ENCODE measurements around the gene RRP9. TPM values are rescaled to one million over a fixed set of nuclear protein-coding genes. Genes with fewer than 3 reads are reported as not detected.
A peak's percentile ranks its signal among the peaks of the same experiment; 100 is the strongest.
"Not testable (repeated sequence)": the region's sequence is repeated elsewhere in the genome, so short reads cannot be mapped to it uniquely, and the experiment has no call there.

RRP9 gene, protein sequence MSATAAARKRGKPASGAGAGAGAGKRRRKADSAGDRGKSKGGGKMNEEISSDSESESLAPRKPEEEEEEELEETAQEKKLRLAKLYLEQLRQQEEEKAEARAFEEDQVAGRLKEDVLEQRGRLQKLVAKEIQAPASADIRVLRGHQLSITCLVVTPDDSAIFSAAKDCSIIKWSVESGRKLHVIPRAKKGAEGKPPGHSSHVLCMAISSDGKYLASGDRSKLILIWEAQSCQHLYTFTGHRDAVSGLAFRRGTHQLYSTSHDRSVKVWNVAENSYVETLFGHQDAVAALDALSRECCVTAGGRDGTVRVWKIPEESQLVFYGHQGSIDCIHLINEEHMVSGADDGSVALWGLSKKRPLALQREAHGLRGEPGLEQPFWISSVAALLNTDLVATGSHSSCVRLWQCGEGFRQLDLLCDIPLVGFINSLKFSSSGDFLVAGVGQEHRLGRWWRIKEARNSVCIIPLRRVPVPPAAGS
- total RNA-seq (2014; rRNA removed; shearing (Covaris generic)), result 78.3 and 87.2 TPM in 2 replicates
- 38.0 and 43.7 TPM in 2 replicates for polyA plus RNA-seq (2015; cell fraction: cytosol; rRNA removed)
- polyA plus RNA-seq (2015; cell fraction: nucleus; rRNA removed), result 44.8 and 46.6 TPM in 2 replicates

DNA sequence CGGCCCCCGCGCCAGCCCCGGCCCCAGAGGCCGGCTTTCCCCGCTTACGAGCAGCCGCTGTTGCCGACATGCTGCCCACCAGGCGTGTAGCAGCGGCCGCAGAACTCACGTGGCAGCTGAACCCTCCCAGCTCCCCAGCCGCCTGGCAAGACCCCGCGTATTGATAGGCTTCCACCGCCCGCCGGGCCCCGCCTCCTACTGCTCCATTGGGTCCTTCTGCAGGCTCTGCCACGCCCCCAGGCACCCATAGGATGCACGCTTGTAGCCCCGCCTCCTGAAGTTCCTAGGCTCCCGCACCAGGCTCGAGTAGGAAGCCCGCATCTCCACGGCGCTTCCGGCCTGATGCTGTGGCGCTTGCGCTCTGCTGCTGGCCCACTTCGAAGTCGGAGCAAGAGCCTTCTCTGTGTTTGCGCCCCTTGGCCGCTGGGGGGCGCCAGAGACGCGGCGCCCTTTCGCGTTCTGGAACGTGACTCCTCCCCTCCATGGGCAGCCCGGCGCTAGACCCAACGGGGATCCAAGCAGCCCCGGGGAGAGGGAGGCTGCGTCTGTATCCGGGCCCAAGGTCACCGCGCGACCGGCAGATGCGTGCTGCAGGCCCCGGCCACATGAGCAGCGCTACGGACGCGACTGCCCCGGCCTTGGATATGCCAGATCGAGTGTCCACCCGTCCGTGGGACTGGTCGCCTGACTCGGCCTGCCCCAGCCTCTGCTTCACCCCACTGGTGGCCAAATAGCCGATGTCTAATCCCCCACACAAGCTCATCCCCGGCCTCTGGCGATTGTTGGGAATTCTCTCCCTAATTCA lies at the start of gene RRP9, which contains the start of gene PARP3:
Gene RRP9, minus strand, starts transcription at position 107 of the 805 bp plus-strand sequence. Its CDS starts 37 bp downstream, at position 70.
Gene PARP3, plus strand, starts transcription at position 566 of the 805 bp plus-strand sequence. CDS start 993 bp downstream, outside the sequence.
- peak; percentile 100 for DNase-seq (ENCODE audit: low read depth)

DNA sequence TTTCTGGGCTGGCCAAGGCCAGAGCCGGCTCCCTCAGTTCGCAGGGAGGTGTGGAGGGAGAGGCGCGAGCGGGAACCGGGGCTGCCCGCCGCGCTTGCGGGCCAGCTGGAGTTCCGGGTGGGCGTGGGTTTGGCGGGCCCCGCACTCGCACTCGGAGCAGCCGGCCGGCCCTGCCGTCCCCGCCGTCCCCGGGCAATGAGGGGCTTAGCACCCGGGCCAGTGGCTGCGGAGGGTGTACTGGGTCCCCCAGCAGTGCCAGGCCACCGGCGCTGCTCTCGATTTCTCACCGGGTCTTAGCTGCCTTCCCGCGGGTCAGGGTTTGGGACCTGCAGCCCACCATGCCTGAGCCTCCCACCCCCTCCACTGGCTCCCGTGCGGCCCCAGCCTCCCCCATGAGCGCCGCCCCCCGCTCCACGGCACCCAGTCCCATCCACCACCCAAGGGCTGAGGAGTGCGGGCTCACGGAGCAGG lies 48.8 kb upstream of the RRP9 start:
- not testable (repeated sequence) for DNase-seq (ENCODE audit: low read depth)

DNA sequence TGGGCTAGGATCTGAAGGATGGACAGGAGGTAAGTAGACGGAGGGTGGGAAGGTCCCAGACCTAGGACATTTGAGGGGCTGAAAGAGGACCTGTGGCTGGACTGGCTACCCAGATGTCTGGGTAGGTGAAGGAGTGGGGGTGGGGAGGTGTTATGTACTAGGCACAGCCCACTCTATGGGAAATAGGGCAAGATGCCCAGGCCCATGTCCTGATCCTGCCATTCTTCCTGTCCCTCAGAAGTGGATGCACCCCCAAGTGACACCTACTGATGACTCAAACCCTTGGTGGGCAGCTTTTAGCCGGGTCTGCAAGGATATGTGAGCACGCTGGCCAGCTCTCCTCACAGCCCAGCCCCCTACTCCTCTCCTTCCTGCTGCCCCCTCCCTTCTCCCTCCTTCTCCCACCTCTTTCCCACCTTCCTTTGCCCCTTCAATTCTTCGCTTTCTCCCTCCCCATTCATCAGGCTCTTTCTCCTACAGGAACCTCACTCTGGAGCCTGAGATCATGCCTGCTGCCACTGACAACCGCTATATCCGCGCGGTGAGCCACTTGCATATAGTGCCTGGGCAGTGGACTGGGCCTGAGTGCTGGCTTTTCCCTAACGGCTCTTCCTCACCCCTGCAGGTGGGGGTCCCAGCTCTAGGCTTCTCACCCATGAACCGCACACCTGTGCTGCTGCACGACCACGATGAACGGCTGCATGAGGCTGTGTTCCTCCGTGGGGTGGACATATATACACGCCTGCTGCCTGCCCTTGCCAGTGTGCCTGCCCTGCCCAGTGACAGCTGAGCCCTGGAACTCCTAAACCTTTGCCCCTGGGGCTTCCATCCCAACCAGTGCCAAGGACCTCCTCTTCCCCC lies 46.8 kb upstream of the RRP9 start:
- no peak for DNase-seq (ENCODE audit: low read depth)

DNA sequence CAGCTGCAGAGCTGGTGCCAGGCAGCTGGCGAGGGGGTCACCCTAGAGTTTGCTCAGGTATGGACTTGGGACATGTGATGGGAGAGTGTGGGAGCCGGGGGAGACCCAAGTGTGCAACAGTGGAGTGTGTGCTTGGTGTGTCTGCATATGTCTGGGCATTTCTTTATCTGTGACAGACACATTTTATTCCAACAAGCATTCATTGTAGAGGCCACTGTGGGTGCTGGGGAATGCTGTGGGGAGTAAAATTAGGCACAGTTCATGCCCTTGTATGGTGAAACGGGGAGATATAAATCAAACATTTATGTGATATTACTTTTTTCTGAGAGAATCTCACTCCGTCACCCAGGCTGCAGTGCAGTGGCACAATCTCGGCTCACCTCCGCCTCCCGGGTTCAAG lies 45.9 kb upstream of the RRP9 start:
- DNase-seq (ENCODE audit: low read depth), result no peak

DNA sequence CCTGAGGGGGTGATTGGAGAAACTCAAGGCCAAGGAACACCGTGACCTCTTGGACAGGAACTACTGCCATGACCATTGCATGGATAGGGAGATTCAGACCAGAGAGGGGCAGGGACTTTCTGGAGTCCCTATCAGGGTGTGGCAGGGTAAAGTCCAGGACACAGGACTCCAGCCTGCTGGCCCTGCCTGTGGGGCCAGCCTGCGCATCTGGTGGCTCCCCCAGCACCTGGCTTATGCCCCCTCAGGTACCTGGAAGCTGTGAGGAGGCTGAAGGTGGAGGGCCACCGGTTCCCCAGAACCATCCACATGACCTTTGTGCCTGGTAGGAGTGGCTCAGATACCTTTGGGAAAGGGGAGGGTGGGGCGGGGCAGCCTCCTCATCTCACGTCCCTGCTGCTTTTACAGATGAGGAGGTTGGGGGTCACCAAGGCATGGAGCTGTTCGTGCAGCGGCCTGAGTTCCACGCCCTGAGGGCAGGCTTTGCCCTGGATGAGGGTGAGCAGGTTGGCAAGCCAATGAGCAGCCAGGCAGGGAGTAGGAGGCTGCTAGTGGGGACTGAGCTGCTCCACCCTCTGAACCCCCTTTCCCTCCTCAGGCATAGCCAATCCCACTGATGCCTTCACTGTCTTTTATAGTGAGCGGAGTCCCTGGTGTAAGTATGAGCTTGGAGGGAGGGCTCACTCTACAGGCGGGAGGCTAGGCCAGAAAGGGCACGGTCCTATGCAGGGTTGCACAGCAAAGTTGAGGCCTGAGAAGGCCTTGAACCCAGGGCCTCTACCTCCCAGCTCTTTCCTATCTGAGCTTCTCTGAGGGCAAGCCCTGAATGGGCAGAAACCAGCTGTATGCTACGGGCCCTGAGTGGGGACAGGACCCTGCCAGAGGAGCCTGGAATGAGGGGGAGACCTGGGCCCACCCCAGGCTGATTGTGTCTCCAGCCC lies 44.6 kb upstream of the RRP9 start:
- no peak for DNase-seq (ENCODE audit: low read depth)

DNA sequence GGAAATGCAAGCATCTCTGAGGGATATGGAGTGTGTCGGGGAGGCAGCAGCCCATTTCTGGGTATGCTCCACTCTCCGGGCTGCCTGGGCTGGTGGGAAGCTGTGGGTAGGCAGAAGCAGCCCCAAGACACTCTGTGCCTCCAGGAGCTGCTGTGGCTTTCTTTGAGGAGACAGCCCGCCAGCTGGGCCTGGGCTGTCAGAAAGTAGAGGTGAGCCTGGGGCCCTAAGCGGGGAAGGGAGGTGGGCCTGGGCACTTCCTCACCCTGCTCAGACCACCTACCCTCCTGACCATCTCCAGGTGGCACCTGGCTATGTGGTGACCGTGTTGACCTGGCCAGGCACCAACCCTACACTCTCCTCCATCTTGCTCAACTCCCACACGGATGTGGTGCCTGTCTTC lies 43.4 kb upstream of the RRP9 start:
- no peak for DNase-seq (ENCODE audit: low read depth)

DNA sequence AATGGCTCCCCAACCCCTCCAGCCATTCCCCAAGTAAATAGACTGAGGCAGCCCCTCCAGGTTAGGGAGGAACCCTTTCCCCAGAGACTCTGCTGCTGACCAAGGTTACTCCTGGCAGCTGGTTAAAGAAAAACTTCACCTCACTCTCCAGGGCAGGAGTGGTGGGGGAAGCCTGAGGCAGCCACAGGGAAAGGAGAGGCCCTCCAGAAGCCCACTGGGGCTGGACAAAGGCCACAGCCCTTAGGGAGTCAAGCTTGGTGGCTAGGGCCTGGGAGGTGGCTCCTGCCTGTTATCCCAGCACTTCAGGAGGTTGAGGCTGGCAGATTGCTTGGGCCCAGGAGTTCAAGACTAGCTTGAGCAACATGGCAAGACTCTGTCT lies 42.6 kb upstream of the RRP9 start:
- no peak for DNase-seq (ENCODE audit: low read depth)

DNA sequence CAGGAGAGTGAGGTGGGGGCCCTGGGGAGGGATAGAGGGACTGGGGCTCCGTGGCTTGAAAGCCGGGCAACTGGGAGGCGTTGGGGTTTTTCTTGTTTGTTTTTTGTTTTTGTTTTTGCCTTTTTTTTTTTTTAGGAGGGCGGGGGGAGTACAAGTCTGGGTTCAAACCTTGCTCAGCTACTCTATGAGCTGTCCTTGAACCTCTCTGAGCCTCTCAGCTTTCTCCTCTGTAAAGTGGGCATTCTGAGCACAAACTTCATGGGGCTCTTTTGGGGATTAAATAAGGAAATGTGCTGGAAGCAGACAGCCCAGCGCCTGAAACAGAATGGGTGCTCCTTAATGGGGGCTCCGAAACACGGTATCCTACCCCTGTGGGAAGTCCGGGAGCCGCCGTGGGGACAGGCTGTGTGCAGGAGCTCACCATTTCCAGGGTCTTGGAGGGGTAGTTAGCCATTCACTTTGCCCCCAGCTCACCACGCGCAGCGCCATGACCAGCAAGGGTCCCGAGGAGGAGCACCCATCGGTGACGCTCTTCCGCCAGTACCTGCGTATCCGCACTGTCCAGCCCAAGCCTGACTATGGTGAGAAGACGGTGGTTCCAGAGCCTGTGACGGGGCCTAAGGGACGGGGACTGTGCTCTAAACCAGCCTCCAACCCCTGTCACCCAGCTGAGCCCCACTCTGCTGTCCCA lies 42.0 kb upstream of the RRP9 start:
- DNase-seq (ENCODE audit: low read depth), result no peak

DNA sequence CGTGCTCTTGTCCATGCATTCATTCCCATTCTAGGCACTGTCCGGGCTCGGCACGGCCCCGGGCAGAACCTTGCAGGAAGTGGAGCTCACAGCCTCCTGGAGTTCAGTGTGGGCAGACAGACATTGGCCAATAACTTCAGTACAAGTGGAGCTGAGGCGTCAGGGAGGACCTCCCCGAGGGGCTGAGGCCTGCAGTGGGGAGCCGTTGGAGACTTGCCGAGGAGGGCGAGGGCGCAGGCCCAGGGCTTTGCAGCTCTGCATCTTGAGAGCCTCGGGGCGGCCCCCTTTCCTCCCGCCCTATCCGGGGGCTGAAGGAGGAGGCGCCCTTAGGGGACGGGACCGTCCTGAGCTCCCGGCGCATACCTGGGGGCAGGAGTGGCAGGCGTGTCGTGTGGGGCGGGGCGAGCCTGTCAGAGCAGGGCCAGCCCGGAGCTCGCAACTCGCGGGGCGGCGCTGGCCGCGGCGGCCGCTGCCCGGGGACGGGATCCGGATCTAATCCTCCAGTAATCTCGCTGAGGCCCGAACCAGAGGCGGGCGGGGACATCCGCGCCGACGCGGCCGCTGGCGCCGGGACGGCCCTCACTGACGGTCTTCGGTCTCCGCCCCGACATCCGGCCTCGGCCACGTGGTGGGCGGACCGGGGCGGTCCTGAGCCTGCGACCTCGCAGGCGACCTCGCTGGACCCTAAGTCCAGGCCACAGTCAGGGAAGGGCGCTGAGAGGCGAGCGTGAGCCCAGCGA lies 41.3 kb upstream of the RRP9 start, which contains the start of gene ACY1:
Gene ACY1, plus strand, starts transcription at position 698 of the 740 bp plus-strand sequence. CDS start 530 bp downstream, outside the sequence.
- DNase-seq (ENCODE audit: low read depth), result peak; percentile 90

DNA sequence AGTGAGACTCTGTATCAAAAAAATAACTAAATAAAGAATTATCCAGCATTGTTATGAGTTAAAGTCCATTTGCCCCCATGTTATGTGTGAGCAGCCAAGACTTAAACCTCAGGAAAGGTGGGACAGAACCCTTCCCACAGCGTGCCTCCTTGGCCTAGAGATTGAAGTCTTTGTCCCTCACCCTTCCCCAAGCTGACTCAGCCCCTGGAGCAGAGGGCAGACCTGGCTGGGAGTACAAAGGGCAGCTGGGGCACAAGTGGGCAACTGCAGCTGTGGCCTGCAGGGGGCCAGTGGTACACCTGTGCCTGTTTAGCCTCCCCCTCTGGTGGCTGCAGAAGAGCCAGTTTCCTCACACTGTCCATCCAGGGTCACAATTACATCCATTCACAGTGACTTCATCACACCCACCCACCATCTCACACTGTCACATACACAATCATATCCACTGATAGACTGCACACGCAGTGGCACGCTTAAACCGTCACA lies 40.7 kb upstream of the RRP9 start:
- DNase-seq (ENCODE audit: low read depth), result peak; percentile 78

DNA sequence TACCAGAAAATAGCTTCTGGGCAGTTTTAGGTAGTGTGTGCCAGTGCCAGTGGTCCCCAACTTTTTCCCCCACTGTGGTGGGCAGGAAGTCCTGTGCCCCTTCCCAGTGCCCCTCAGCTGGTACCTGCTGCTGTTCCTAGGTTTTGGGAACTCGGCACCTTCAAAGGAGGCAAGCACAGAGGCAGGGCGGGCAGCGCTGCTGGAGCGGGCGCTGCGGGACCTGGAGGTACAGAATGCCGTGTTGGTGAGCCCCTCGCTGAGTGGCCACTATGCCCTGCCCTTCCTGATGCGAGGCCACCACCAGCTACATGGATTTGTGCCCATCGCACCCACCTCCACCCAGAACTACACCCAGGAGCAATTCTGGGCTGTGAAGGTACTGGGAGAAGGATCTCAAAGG lies 38.5 kb upstream of the RRP9 start:
- no peak for DNase-seq (ENCODE audit: low read depth)

DNA sequence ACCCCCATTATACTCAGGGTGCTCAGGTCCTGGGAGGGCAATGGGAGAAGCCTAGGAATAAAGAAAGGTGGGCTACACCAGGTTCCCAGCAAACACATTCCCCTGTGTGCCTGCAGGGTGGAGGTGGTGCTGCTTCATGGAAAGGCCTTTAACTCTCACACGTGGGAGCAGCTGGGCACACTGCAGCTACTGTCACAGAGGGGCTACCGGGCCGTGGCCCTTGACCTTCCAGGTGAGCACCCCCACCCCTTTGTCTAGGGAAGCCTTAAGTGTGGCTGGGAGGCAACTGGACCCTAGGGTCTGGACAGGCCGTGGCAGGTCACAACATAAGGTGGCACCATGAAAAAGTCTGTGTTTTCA lies 36.4 kb upstream of the RRP9 start:
- DNase-seq (ENCODE audit: low read depth), result no peak

DNA sequence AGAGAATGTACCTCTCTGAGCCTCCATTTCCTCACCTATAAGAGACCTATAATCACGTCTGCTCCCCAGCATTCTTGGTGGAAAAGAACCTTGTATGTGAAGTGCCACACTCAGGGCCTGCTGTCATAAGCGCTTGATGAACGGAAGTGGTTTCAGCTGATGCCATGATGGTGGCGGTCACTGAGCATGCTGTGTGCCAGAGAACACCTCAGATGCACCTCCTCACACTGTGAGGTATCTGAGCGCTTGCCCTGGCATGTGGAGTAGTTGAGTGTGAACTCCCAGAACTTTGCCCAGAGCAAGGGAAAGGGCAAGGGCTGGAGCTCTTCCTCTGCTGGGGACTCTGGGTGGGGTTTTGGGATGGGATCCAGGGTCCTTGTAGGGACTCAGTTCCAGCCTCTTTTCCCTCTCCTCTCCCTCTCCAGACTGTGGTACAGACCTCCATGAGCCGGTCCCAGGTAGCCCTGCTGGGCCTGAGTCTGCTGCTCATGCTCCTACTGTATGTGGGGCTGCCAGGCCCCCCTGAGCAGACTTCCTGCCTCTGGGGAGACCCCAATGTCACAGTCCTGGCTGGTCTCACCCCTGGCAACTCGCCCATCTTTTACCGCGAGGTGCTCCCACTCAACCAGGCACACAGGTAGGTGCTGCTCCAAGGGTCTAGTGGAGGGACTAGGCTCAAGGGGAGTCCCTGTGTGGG lies 35.9 kb upstream of the RRP9 start:
- DNase-seq (ENCODE audit: low read depth), result no peak

DNA sequence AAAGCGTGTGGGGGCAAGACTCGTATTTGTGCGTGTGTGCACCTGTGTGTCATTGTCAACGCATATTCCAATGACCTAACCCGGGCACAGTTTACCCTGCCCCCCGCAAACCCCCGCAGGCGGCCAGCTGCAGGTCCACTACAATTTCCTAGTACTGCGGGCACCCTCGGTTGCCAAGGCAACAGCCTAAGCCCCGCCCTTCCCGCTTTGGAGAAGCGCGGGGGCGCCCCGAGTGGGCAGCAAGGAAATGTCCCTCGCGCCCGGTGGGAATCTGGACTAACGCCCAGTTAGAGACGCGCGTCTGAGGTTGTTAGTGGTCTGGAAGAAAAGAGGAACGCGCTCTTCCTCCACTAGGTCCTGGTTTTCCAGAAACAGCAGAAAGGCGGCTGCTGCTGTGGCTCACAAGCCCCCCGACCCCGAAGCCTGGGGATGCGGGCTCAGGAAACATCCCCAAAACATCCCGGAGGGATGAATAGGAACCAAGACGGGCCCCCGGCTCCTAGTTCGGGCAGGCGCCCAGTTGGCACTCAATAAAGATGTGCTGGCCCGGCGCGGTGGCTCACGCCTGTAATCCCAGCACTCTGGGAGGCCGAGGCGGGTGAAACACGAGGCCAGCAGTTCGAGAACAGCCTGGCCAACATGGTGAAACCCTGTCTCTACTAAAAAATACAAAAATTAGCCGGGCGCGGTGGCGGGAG lies 34.3 kb upstream of the RRP9 start:
- DNase-seq (ENCODE audit: low read depth), result peak; percentile 43

DNA sequence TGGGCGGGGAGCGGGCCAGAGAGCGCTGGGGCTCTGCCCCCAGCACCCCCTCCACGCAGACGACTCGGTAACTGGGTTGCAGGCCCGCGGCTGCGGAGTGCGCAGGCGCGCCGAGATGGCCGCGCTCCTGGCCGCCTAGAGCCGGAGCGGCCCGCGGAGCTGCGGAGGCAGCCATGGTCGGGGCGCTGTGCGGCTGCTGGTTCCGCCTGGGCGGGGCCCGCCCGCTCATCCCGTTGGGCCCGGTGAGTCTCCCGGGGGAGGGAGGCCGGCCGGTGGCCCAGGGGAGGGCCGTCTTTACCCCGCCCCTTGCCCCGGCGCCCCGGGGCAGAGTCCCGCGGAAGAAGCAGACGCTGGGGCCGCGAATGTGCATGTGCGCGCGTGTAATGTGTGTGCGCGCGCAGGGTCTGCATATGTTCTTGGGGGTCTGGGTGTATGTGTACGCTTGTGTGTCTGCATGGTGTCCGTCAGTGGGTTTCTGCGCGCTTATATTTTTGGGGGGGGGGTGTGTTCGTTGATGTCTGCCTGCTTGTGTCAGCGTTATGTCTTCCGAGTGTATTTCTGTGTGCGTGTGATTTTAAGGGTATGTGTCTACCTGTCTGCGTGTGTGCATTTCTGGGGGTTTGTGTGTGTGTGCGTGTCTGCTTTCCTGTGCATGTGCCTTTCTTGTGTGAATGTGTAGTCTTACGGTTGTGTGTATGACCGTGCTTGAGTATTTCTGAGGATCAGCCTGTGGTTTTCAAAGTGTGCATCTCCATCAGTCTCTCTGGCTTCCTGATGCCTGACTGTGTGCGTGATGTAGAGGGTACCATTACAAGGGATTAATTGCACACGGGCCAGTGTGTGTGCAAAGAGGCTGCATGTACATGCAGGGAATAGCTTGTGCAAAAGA lies 33.5 kb upstream of the RRP9 start, which contains the start of gene ABHD14A:
Gene ABHD14A, plus strand, starts transcription at position 102 of the 889 bp plus-strand sequence. Its CDS starts 72 bp downstream, at position 174.
- DNase-seq (ENCODE audit: low read depth), result peak; percentile 57

Measured in HT1080 (cell line).